ENCODE measurements around the gene MESP1. TPM values are rescaled to one million over a fixed set of nuclear protein-coding genes. Genes with fewer than 3 reads are reported as not detected.
A peak's percentile ranks its signal among the peaks of the same experiment; 100 is the strongest.

The MESP1 gene
- polyA plus RNA-seq, 3 donors, result 0.04 to 1.2 (median 0.06) TPM

GRCh38 chr15:89751748-89752147 is 699 bp upstream of the MESP1 start:
- intact Hi-C loops (cut with micrococcal nuclease), result loop anchor here in 1 of 2 donors (5.0 kb wide), 1 partner anchor 321 kb away; no protein-coding TSS in a partner anchor

GRCh38 chr15:89749951-89750559 is 994 bp downstream of the MESP1 start:
- Histone ChIP-seq H4K20me1 (ENCODE audit: insufficient read depth, low read length) (no peaks in the 10 kb centered on the region), H2AFZ (ENCODE audit: insufficient read depth, low read depth, low read length, poor library complexity, severe bottlenecking) (peak overlapping the region; percentile 96), H3K9me3 (replicated peaks in 1 of 2; ENCODE audit: control insufficient read depth in 1 of 2, insufficient read depth in 1 of 2, low read length in 2 of 2) (no peaks in the 10 kb centered on the region), H3K9ac (ENCODE audit: insufficient read depth, low read length, poor library complexity, severe bottlenecking) (peak overlapping the region; percentile 60), H3K27me3 (ENCODE audit: control insufficient read depth in 2 of 2, insufficient read depth in 2 of 2, low read length in 2 of 2) (peaks cover 0 to 17% of the 10 kb centered on the region in 2 donors), H3K36me3 (replicated peaks in 1 of 2; ENCODE audit: control insufficient read depth in 1 of 2, insufficient read depth in 2 of 2, low read length in 2 of 2) (no peaks in the 10 kb centered on the region), H3K27ac (ENCODE audit: low read depth in 1 of 2, low read length in 2 of 2) (no peak overlapping the region), H3K79me2 (ENCODE audit: insufficient read depth, low read length) (no peaks in the 10 kb centered on the region), H3K4me1 (ENCODE audit: control insufficient read depth in 1 of 2, insufficient read depth in 2 of 2, low read length in 2 of 2) (peaks cover 12 to 22% of the 10 kb centered on the region in 2 donors), H3K4me3 (replicated peaks in 1 of 3; ENCODE audit: low read depth in 2 of 3, low read length in 3 of 3) (peak overlapping the region; percentile 35 to 75 (median 40)), H3K4me2 (replicated peaks; ENCODE audit: extremely low read depth, low read length, poor library complexity, severe bottlenecking) (peak overlapping the region; percentile 94)
- H3K27ac Mint-ChIP-seq, result peak overlapping the region in 1 of 7 donors; percentile 78
- TF ChIP-seq CTCF (IDR thresholded peaks at IDR 0.05), result no peak
- peak overlapping the region; percentile 74 to 89 for H3K4me3 Mint-ChIP-seq
- no peaks in the 10 kb centered on the region for H3K9me3 Mint-ChIP-seq
- peaks cover 0 to 3% of the 10 kb centered on the region in 2 donors for H3K36me3 Mint-ChIP-seq
- DNase-seq, result peak in 2 of 3 donors; percentile 7 to 12
- peaks cover 11 to 26% (median 22%) of the 10 kb centered on the region in 3 donors for H3K27me3 Mint-ChIP-seq (ENCODE audit: low read depth in 3 of 3)
- WGBS (ENCODE audit: insufficient coverage), result 2% methylated on average over 41 of the region's 41 CpGs
- intact Hi-C loops (cut with micrococcal nuclease), result loop anchor here in 1 of 2 donors (5.0 kb wide), 1 partner anchor 322 kb away; no protein-coding TSS in a partner anchor
- peaks cover 9% of the 10 kb centered on the region for H3K4me1 Mint-ChIP-seq

More at GRCh38 chr15:89751748-89752147, 699 bp upstream of the MESP1 start:
- H3K4me1 Mint-ChIP-seq, result peaks cover 9% of the 10 kb centered on the region
- H4K20me1 ChIP-seq (ENCODE audit: insufficient read depth, low read length), result no peaks in the 10 kb centered on the region
- peaks cover 0 to 3% of the 10 kb centered on the region in 2 donors for H3K36me3 Mint-ChIP-seq
- H2AFZ ChIP-seq (ENCODE audit: insufficient read depth, low read depth, low read length, poor library complexity, severe bottlenecking), result no peak overlapping the region
- peaks cover 12 to 22% of the 10 kb centered on the region in 2 donors for H3K4me1 ChIP-seq (ENCODE audit: control insufficient read depth in 1 of 2, insufficient read depth in 2 of 2, low read length in 2 of 2)
- TF ChIP-seq CTCF (IDR thresholded peaks at IDR 0.05), result no peak
- H3K4me3 Mint-ChIP-seq, result peak overlapping the region in 1 of 2 donors; percentile 15
- H3K79me2 ChIP-seq (ENCODE audit: insufficient read depth, low read length), result no peaks in the 10 kb centered on the region
- no peaks in the 10 kb centered on the region for H3K9me3 ChIP-seq (replicated peaks in 1 of 2; ENCODE audit: control insufficient read depth in 1 of 2, insufficient read depth in 1 of 2, low read length in 2 of 2)
- H3K36me3 ChIP-seq (replicated peaks in 1 of 2; ENCODE audit: control insufficient read depth in 1 of 2, insufficient read depth in 2 of 2, low read length in 2 of 2), result no peaks in the 10 kb centered on the region
- H3K9ac ChIP-seq (ENCODE audit: insufficient read depth, low read length, poor library complexity, severe bottlenecking), result no peak overlapping the region
- H3K9me3 Mint-ChIP-seq, result no peaks in the 10 kb centered on the region
- 92% methylated on average over 2 of the region's 5 CpGs for WGBS (ENCODE audit: insufficient coverage)
- DNase-seq, result no peak
- no peak overlapping the region for H3K4me2 ChIP-seq (replicated peaks; ENCODE audit: extremely low read depth, low read length, poor library complexity, severe bottlenecking)
- peaks cover 0 to 17% of the 10 kb centered on the region in 2 donors for H3K27me3 ChIP-seq (ENCODE audit: control insufficient read depth in 2 of 2, insufficient read depth in 2 of 2, low read length in 2 of 2)
- H3K27ac ChIP-seq (ENCODE audit: low read depth in 1 of 2, low read length in 2 of 2), result no peak overlapping the region
- peak overlapping the region in 1 of 3 experiments; percentile 75 for H3K4me3 ChIP-seq (replicated peaks in 1 of 3; ENCODE audit: low read depth in 2 of 3, low read length in 3 of 3)
- peaks cover 18 to 26% (median 21%) of the 10 kb centered on the region in 3 donors for H3K27me3 Mint-ChIP-seq (ENCODE audit: low read depth in 3 of 3)
- no peak overlapping the region for H3K27ac Mint-ChIP-seq

Data from CD14-positive monocyte (primary cell).